ENCODE data around the gene DEFB131A.
"Not testable (repeated sequence)": the region's sequence is repeated elsewhere in the genome, so short reads cannot be mapped to it uniquely, and the experiment has no call there.

Gene DEFB131A, protein sequence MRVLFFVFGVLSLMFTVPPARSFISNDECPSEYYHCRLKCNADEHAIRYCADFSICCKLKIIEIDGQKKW

GRCh38 chr4:9444114-9444513 is at the start of gene DEFB131A:
Gene DEFB131A (plus strand): TSS chr4:9444414. CDS start chr4:9444534, 120 bp downstream.
- not testable (repeated sequence) for DNase-seq (ENCODE audit: low read depth in 2 of 2)

GRCh38 chr4:9405774-9406173 is 38.4 kb upstream of the DEFB131A start:
- not testable (repeated sequence) for DNase-seq (ENCODE audit: low read depth in 2 of 2)

GRCh38 chr4:9406491-9406890 is 37.7 kb upstream of the DEFB131A start:
- DNase-seq (ENCODE audit: low read depth in 2 of 2) = not testable (repeated sequence)

GRCh38 chr4:9409793-9410192 is 34.4 kb upstream of the DEFB131A start:
- DNase-seq (ENCODE audit: low read depth in 2 of 2) = no peak

GRCh38 chr4:9421884-9422455 is 22.2 kb upstream of the DEFB131A start:
- not testable (repeated sequence) for DNase-seq (ENCODE audit: low read depth in 2 of 2)

DNA sequence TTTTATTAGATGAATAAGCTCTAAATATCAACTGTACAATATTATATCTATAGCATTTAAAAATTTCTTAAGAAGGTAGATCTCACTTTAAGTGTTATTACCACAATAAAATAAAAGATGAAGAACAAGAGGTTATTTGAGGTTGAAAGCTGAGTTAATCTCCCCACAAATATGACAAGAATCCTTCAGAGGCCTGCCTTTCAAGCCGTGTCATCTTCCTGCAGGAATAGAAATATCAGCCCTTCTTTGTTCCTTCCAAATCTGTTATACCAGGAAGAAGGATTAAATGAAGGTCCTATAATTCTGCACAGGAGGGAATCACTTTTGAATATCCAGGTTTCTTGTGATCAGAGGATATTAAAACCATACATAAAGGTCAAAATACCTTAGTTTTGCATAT is 18.3 kb upstream of the DEFB131A start:
- DNase-seq (ENCODE audit: low read depth in 2 of 2) = not testable (repeated sequence)

DNA sequence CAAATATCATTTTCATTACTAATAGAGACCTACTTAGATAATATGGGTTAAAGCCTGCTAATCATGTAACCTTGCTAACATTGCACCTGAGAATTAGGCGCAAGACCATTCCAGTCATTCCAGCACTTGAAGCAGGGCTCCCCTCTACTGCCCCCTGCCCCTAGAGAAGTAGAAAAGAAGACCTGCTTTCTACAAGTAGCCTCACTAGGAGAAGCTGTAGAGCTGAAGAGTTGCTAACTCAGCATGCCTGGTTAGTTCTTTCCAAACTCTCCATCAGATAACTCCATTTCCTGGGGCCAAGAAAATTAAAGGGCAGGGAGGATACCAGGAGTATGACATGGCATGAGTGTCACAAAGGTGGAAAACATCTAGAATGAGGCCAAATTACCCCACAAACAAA is 14.2 kb upstream of the DEFB131A start:
- DNase-seq (ENCODE audit: low read depth in 2 of 2) = not testable (repeated sequence)

DNA sequence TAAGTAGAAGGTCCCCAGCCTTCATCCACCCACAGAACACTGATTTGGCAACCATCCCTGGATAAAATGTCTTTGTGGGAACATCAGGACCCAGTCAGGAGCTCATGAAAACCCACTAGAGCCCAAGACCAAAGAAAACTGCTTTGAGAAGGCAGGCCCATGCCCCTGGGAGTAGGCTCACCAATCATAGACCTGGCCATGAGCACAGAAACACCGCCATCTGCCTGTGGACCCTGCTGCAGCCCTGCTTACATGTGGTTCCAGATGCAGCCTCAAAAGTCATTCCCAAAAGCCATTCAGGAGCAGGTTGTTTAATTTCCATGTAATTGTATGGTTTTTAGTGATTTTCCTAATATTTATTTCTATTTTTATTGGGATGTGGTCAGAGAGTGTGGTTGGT is 10.9 kb upstream of the DEFB131A start:
- DNase-seq (ENCODE audit: low read depth in 2 of 2) = not testable (repeated sequence)

DNA sequence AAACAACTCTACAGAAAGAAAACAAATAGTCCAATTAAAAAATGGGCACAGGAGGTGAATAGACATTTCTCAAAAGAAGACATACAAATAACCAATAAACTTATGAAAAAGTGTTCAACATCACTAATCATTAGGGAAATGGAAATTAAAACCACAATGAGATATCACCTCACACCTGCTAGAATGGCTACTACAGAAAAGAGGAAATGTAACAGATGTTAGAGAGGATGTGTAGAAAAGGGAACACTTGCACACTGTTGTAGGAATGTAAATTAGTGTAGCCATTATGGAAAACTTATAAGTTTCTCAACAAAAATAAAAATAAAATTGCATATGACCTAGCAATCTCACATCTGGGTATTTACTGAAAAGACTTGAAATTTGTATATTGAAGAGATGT is 7.5 kb upstream of the DEFB131A start:
- DNase-seq (ENCODE audit: low read depth in 2 of 2) = not testable (repeated sequence)

DNA sequence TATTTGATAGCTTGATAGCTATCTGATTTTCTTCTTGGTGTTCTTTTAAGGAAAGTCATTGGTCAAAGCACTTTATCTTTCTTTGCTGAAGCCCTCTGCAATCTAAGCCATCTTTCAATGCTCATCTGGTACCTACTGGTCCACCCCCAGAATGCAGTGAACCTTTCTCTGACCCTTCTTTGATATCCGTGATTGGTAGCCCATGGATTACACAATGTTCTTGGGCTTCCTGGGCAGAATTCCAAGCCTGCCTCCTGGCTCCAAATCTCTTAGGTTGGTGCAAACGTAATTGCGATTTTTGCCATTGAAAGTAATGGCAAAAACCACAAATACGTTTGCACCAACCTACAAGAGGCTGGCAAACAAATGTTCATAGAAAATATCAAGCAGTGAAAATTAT is 1.9 kb upstream of the DEFB131A start:
- not testable (repeated sequence) for DNase-seq (ENCODE audit: low read depth in 2 of 2)

GRCh38 chr4:9444681-9445080 is 467 bp downstream of the DEFB131A start:
- DNase-seq (ENCODE audit: low read depth in 2 of 2) = not testable (repeated sequence)

DNA sequence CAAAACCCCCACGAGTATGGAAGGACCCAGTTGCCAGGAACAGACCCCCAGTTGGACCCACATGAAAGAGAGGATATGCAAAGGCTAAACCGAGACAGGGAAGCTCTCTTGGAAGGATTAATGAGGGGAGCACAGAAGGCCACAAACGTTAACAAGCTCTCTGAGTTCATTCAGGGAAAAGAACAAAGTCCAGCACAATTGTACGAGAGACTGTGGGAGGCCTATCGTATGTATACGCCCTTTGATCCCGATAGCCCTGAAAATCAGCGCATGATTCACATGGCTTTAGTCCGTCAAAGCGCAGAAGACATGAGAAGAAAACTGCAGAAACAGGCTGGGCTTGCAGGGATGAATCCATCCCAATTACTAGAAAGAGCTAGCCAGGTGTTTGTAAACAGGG is 8.0 kb downstream of the DEFB131A start:
- DNase-seq (ENCODE audit: low read depth in 2 of 2) = not testable (repeated sequence)

DNA sequence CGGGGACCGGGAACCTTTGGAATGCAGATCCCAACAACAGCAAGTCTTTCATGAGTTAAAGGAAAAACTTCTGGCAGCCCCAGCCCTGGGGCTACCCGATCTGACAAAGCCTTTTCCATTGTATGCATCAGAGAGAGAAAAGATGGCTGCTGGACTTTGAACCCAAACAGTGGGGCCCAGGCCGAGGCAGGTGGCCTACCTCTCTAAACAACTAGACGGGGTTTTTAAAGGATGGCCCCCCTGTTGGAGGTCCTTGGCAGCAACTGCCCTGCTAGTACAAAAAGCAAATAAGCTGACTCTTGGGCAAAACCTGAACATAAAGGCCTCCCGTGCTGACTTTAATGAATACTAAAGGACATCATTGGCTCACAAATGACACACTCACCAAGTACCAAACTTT is 10.1 kb downstream of the DEFB131A start:
- DNase-seq (ENCODE audit: low read depth in 2 of 2) = not testable (repeated sequence)

DNA sequence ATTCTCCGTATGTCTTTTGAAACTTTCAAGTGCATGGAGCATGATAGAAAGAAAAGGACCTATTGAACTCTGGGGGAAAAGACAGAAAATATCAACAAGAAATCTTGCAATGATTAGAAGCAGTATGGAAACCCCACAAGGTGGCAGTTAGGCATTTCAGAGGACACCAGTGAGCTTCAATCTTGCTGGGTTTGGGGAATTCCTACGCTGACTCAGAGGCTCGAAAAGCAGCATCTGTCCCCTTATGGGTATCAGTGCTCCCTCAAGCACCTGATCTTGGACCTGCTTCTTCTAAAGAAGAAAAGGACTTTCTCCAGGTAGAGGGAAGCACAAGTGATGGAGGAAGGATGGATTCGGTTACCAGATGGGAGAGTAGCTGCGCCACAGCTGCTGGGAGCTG is 10.8 kb downstream of the DEFB131A start:
- not testable (repeated sequence) for DNase-seq (ENCODE audit: low read depth in 2 of 2)

DNA sequence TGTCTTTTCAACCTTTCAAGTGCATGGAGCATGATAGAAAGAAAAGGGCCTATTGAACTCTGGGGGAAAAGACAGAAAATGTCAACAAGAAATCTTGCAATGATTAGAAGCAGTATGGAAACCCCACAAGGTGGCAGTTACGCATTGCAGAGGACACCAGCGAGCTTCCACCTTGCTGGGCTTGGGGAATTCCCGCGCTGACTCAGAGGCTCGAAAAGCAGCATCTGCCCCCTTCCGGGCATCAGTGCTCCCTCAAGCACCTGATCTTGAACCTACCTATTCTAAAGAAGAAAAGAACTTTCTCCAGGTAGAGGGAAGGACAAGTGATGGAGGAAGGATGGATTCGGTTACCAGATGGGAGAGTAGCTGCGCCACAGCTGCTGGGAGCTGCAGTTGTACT is 35.3 kb downstream of the DEFB131A start:
- DNase-seq (ENCODE audit: low read depth in 2 of 2) = not testable (repeated sequence)

DNA sequence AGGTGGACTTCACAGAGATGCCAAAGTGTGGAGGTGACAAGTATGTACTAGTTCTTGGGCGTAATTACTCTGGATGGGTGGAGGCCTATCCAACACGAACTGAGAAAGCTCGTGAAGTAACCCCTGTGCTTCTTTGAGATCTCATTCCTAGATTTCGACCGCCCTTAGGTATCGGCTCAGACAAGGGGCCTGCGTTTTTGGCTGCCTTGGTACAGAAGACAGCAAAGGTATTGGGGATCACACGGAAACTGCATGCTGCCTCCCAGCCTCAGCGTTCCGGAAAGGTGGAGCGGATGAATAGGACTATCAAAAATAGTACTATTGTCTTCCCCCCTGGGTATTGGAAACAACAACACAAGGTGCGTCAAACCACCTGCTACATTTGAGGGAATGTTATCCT is 35.9 kb downstream of the DEFB131A start:
- not testable (repeated sequence) for DNase-seq (ENCODE audit: low read depth in 2 of 2)

- DNase-seq (ENCODE audit: low read depth in 2 of 2) = not testable (repeated sequence)
Observed at GRCh38 chr4:9482871-9483270, 38.7 kb downstream of the DEFB131A start.

GRCh38 chr4:9483682-9484081 is 39.5 kb downstream of the DEFB131A start:
- not testable (repeated sequence) for DNase-seq (ENCODE audit: low read depth in 2 of 2)

- DNase-seq (ENCODE audit: low read depth in 2 of 2) = not testable (repeated sequence)
Observed at GRCh38 chr4:9486880-9487279, 42.7 kb downstream of the DEFB131A start.

GRCh38 chr4:9488796-9489195 is 44.6 kb downstream of the DEFB131A start:
- DNase-seq (ENCODE audit: low read depth in 2 of 2) = not testable (repeated sequence)

DNA sequence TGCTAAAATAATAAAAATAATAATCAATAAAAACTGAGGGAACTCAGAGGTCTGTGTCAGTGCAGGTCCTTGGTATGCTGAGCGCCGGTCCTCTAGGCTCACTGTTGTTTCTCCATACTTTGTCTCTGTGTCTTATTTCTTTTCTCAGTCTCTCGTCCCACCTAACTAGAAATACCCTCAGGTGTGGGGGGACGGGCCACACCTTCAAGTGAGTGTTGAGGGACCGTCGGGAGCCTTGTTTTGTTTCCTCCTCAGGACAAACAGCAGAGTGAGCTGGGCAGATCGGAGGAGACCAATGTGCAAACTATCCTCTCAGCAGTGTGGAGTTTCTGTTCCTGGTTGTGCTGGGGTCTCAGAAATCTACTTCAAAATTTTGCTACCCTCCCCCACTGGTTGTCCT is 46.3 kb downstream of the DEFB131A start:
- DNase-seq (ENCODE audit: low read depth in 2 of 2) = not testable (repeated sequence)

- DNase-seq (ENCODE audit: low read depth in 2 of 2) = not testable (repeated sequence)
Observed at GRCh38 chr4:9490986-9491385, 46.8 kb downstream of the DEFB131A start.

- not testable (repeated sequence) for DNase-seq (ENCODE audit: low read depth in 2 of 2)
Observed at GRCh38 chr4:9493589-9493988, 49.4 kb downstream of the DEFB131A start.
